Keratinocyte (primary cell): ENCODE results near the gene LZTS2. TPM values are rescaled to one million over a fixed set of nuclear protein-coding genes. Genes with fewer than 3 reads are reported as not detected.

Experiments used
- DNase-seq: peaks from one replicate; pipeline ENCODE4 v3.0.0-alpha.2; 2011; ENCODE audit warnings: low read depth, missing footprints, low spot score
- FAIRE-seq: peaks from 2 replicates; lab custom pipeline; 2011; peaks lifted over from hg19 to GRCh38; lab: Jason Lieb, UNC
- H2AFZ ChIP-seq: 2 replicates; pipeline ENCODE4 v1.6.0; 2012; ENCODE audit warnings: low read length, control low read depth, inconsistent platforms; ENCODE audit not compliant: control insufficient read depth
- H3K27ac ChIP-seq: 2 replicates; pipeline ENCODE4 v1.5.1; 2011; ENCODE audit warnings: low read length; ENCODE audit not compliant: control insufficient read depth, insufficient read depth
- H3K27me3 ChIP-seq: 3 replicates; pipeline ENCODE4 v1.6.0; 2011; ENCODE audit warnings: low read length; ENCODE audit not compliant: control insufficient read depth, insufficient read depth; ENCODE audit errors: extremely low read depth
- H3K36me3 ChIP-seq, 2 experiments: 2 replicates in 1 of 2; 3 replicates in 1 of 2; pipeline ENCODE4 v1.5.1; 2011; ENCODE audit warnings: low read length in 2 of 2, mild to moderate bottlenecking in 1 of 2; ENCODE audit not compliant: control insufficient read depth in 2 of 2, insufficient read depth in 2 of 2; ENCODE audit errors: extremely low read depth in 1 of 2
- H3K4me1 ChIP-seq: 3 replicates; pipeline ENCODE4 v1.5.1; 2011; ENCODE audit warnings: low read length; ENCODE audit not compliant: control insufficient read depth, insufficient read depth; ENCODE audit errors: extremely low read depth
- H3K4me2 ChIP-seq: 3 replicates; pipeline ENCODE4 v1.6.0; 2011; ENCODE audit warnings: low read depth, low read length; ENCODE audit not compliant: control insufficient read depth, insufficient read depth; ENCODE audit errors: extremely low read depth
- H3K4me3 ChIP-seq, 3 experiments: fragments of 200-600 bp in 1 of 3; sonication (generic) in 1 of 3; 2 replicates in 2 of 3; 3 replicates in 1 of 3; pipeline ENCODE4 v1.5.1; 2011 to 2016; ENCODE audit warnings: low read length in 3 of 3, mild to moderate bottlenecking in 3 of 3, control low read depth in 2 of 3, inconsistent platforms in 1 of 3, low read depth in 1 of 3, mixed read lengths in 1 of 3, mixed run types in 1 of 3, moderate library complexity in 1 of 3; ENCODE audit not compliant: control insufficient read depth in 2 of 3, insufficient read depth in 2 of 3; ENCODE audit errors: extremely low read depth in 1 of 3
- H3K79me2 ChIP-seq: 2 replicates; pipeline ENCODE4 v1.6.0; 2012; ENCODE audit warnings: low read length; ENCODE audit not compliant: control insufficient read depth, insufficient read depth
- H3K9ac ChIP-seq: 3 replicates; pipeline ENCODE4 v1.6.0; 2011; ENCODE audit warnings: low read length; ENCODE audit not compliant: control insufficient read depth, insufficient read depth; ENCODE audit errors: extremely low read depth
- H3K9me1 ChIP-seq: 3 replicates; pipeline ENCODE4 v1.6.0; 2011; ENCODE audit warnings: low read length; ENCODE audit not compliant: control insufficient read depth, insufficient read depth; ENCODE audit errors: extremely low read depth
- H3K9me3 ChIP-seq: 2 replicates; pipeline ENCODE4 v1.5.1; 2012; ENCODE audit warnings: low read depth, low read length; ENCODE audit not compliant: control insufficient read depth
- H4K20me1 ChIP-seq: 3 replicates; pipeline ENCODE4 v1.6.0; 2011; ENCODE audit warnings: low read length; ENCODE audit not compliant: control insufficient read depth, insufficient read depth; ENCODE audit errors: extremely low read depth
- CTCF ChIP-seq, 3 experiments: IDR thresholded peaks in 1 of 3; conservative IDR thresholded peaks in 1 of 3; optimal IDR thresholded peaks in 1 of 3; 2 replicates in 2 of 3; 3 replicates in 1 of 3; pipeline versions ENCODE3 to v1.5.1; 2011; ENCODE audit warnings: low read length in 3 of 3, mild to moderate bottlenecking in 3 of 3, moderate library complexity in 2 of 3, control low read depth in 1 of 3, inconsistent platforms in 1 of 3; ENCODE audit not compliant: insufficient read depth in 2 of 3; ENCODE audit errors: extremely low read depth in 1 of 3
- EZH2 ChIP-seq: IDR thresholded peaks from one replicate; pipeline ENCODE4 v1.6.1; 2012; ENCODE audit warnings: inconsistent platforms, mild to moderate bottlenecking, low read length, moderate library complexity
- dilution Hi-C: fragments of 300-500 bp; cut with MboI; formaldehyde crosslinking; loops from one replicate; pipeline ENCODE4 v1.7.0; 2020; ENCODE audit warnings: low sequenced_read_pairs; ENCODE audit not compliant: extremely low pct_ligation_motif_present
- polyA plus RNA-seq, 5 experiments: library from polyadenylated mRNA; depleted of rRNA in 3 of 5; stranded (reverse) in 3 of 5; stranded (forward) in 1 of 5; unstranded in 1 of 5; fragments of >200 nt; gene quantifications; 1 replicate in 1 of 5; 2 replicates in 3 of 5; 3 replicates in 1 of 5; pipeline versions ENCODE4 v1.2.1 to v1.2.3, GENCODE V29; 2011 to 2012; ENCODE audit warnings: missing spikeins in 2 of 5, low read depth in 1 of 5, low replicate concordance in 1 of 5

The LZTS2 gene
- polyA plus RNA-seq, 1 donor (not counting 4 experiments of a cell fraction or from before 2014, with no cell fraction given) = 18.6 TPM

GRCh38 chr10:101054351-101054750 is 54.7 kb downstream of the LZTS2 start:
- no peaks in the 10 kb centered on the region for H4K20me1 ChIP-seq
- H3K4me2 ChIP-seq = no peak overlapping the region
- no peak overlapping the region for H3K4me3 ChIP-seq
- H3K36me3 ChIP-seq = no peaks in the 10 kb centered on the region
- dilution Hi-C loops = no loop called here
- FAIRE-seq (no peak), DNase-seq (no peak)
- H3K4me1 ChIP-seq = peaks cover 16% of the 10 kb centered on the region
- H3K9ac ChIP-seq = no peak overlapping the region
- TF ChIP-seq EZH2 (no peak), CTCF (optimal IDR thresholded peaks at IDR 0.05 in 1 of 3, IDR thresholded peaks at IDR 0.05 in 1 of 3, conservative IDR thresholded peaks at IDR 0.05 in 1 of 3; ENCODE audit: extremely low read depth in 1 of 3, insufficient read depth in 2 of 3, low read length in 3 of 3) (no peak)
- peaks cover 4% of the 10 kb centered on the region for H3K79me2 ChIP-seq
- H3K9me3 ChIP-seq = no peaks in the 10 kb centered on the region
- no peak overlapping the region for H2AFZ ChIP-seq
- no peaks in the 10 kb centered on the region for H3K9me1 ChIP-seq
- peaks cover 12% of the 10 kb centered on the region for H3K27me3 ChIP-seq
- no peak overlapping the region for H3K27ac ChIP-seq

GRCh38 chr10:101054876-101055275 is 55.3 kb downstream of the LZTS2 start:
- FAIRE-seq (no peak), DNase-seq (no peak)

GRCh38 chr10:101055411-101055810 is 55.8 kb downstream of the LZTS2 start:
- no peaks in the 10 kb centered on the region for H3K36me3 ChIP-seq
- no peaks in the 10 kb centered on the region for H3K9me3 ChIP-seq
- peak in 2 of 3 experiments; percentile 17 to 28 for TF ChIP-seq CTCF (optimal IDR thresholded peaks at IDR 0.05 in 1 of 3, IDR thresholded peaks at IDR 0.05 in 1 of 3, conservative IDR thresholded peaks at IDR 0.05 in 1 of 3; ENCODE audit: extremely low read depth in 1 of 3, insufficient read depth in 2 of 3, low read length in 3 of 3)
- no peak for TF ChIP-seq EZH2

More at GRCh38 chr10:101054876-101055275, 55.3 kb downstream of the LZTS2 start:
- Histone ChIP-seq H3K79me2 (peaks cover 6% of the 10 kb centered on the region), H3K4me3 (no peak overlapping the region), H3K4me2 (no peak overlapping the region), H3K27ac (no peak overlapping the region), H3K9me1 (no peaks in the 10 kb centered on the region), H2AFZ (no peak overlapping the region), H3K9me3 (no peaks in the 10 kb centered on the region), H4K20me1 (no peaks in the 10 kb centered on the region), H3K9ac (no peak overlapping the region), H3K27me3 (peaks cover 7% of the 10 kb centered on the region), H3K36me3 (no peaks in the 10 kb centered on the region), H3K4me1 (peaks cover 21% of the 10 kb centered on the region)
- TF ChIP-seq EZH2 = no peak
- dilution Hi-C loops = no loop called here

More at GRCh38 chr10:101055411-101055810, 55.8 kb downstream of the LZTS2 start:
- dilution Hi-C loops = no loop called here
- H2AFZ ChIP-seq = no peak overlapping the region
- no peak overlapping the region for H3K27ac ChIP-seq
- no peaks in the 10 kb centered on the region for H3K9me1 ChIP-seq
- peaks cover 22% of the 10 kb centered on the region for H3K4me1 ChIP-seq
- H3K79me2 ChIP-seq = peaks cover 6% of the 10 kb centered on the region
- no peaks in the 10 kb centered on the region for H4K20me1 ChIP-seq
- DNase-seq = no peak
- no peak for FAIRE-seq
- H3K27me3 ChIP-seq = peaks cover 2% of the 10 kb centered on the region
- no peak overlapping the region for H3K9ac ChIP-seq
- no peak overlapping the region for H3K4me3 ChIP-seq
- no peak overlapping the region for H3K4me2 ChIP-seq
